Raji (cell line): ENCODE measurements around the gene KIF7.

Experiments used
- POLR2A ChIP-seq: IDR thresholded peaks from 2 replicates; pipeline ENCODE4 v1.6.1; 2011; ENCODE audit warnings: low read depth, low read length, control low read depth; ENCODE audit not compliant: insufficient read depth

KIF7 gene

GRCh38 chr15:89616228-89616627 lies 39.0 kb downstream of the KIF7 start:
- no peak for TF ChIP-seq POLR2A

DNA sequence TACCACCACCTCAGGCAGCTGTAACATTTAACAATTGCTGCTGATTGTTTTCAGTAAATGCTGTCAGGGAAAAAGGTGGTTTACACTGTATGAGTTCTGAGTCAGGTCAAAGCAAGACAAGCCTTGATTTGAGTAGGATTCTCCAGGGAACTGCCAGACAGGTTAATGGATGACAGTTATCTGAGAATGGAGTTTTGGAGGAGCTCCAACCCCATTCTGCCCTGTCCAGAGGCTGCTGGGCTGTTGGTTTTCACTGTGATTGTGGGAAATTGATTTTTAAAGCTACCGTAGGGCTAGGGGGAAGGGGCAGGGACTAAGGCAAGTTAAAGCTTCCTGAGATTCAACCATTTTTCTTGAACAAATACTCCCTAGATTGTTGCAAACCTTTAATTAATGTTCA lies 40.1 kb downstream of the KIF7 start:
- TF ChIP-seq POLR2A: no peak

GRCh38 chr15:89614164-89614563 lies 41.1 kb downstream of the KIF7 start:
- no peak for TF ChIP-seq POLR2A

DNA sequence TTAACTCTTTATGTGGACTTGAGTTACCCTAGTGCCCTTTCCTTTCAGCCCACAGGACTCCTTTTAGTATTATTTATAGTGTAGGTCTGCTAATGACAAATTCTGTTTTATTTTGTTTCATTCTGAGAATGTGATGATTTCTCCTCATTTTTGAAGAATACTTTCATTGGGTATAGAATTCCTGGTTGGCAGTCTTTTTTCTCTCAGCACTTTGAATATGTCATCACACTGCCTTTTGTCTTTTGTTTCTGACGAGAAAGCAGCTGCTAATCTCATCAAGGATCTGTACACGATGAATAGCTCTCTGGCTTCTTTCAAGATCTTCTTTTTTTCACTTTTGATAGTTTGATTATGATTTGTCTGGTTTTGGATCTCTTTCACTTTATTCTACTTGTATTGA lies 42.2 kb downstream of the KIF7 start:
- TF ChIP-seq POLR2A: no peak

GRCh38 chr15:89611317-89611716 lies 44.0 kb downstream of the KIF7 start:
- TF ChIP-seq POLR2A: no peak

GRCh38 chr15:89599021-89599420 lies 56.2 kb downstream of the KIF7 start:
- no peak for TF ChIP-seq POLR2A

- no peak for TF ChIP-seq POLR2A
Observed at GRCh38 chr15:89593018-89593417, 62.2 kb downstream of the KIF7 start.

DNA sequence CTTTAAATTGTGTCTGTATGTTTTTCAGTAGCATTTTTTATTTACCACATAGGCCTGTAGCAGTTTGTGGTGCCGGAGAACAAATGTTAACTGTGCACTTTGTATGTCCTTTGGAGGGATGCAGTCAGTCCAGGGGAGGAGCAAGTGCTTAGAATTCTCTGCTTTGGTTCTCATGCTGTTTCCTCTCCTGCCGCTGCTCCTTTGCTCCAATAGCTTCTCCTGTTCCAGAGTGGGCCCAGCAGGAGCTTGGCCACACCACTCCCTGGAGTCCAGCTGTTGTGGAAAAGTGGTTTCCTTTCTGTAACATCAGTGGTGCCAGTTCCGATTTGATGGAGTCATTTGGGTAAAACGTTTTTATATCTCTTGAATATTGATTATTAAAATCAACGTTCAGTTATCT lies 63.4 kb downstream of the KIF7 start:
- no peak for TF ChIP-seq POLR2A

GRCh38 chr15:89587955-89588354 lies 67.3 kb downstream of the KIF7 start:
- TF ChIP-seq POLR2A: no peak

- TF ChIP-seq POLR2A: no peak
Observed at GRCh38 chr15:89586651-89587050, 68.6 kb downstream of the KIF7 start.

GRCh38 chr15:89578146-89578545 lies 77.1 kb downstream of the KIF7 start:
- no peak for TF ChIP-seq POLR2A
